ENCODE results near the gene TREH.

GRCh38 chr11:118618991-118619375, 60.5 kb downstream of the TREH start:
- no peak for TF ChIP-seq EZH2 (IDR thresholded peaks at IDR 0.05; ENCODE audit: insufficient read depth, low read length)
- TF ChIP-seq CTCF (IDR thresholded peaks at IDR 0.05; ENCODE audit: insufficient read depth, low read depth, low read length) = no peak
